IPS-18c (cell line): ENCODE measurements around the gene WSCD2.
"Not testable (repeated sequence)": the region's sequence is repeated elsewhere in the genome, so short reads cannot be mapped to it uniquely, and the experiment has no call there.

Source experiments
- H3K4me3 ChIP-seq: 2 replicates; pipeline ENCODE4 v1.7.0; 2013; ENCODE audit warnings: low read depth, mild to moderate bottlenecking, low read length, moderate library complexity; ENCODE audit not compliant: insufficient read depth
- H3K9me3 ChIP-seq: one replicate; pipeline ENCODE4 v1.6.1; 2013; ENCODE audit warnings: mild to moderate bottlenecking, low read length, moderate library complexity; ENCODE audit not compliant: control insufficient read depth, insufficient read depth

WSCD2 gene

GRCh38 chr12:108194585-108194984 is 65.5 kb downstream of the WSCD2 start:
- Histone ChIP-seq H3K4me3 (no peak overlapping the region), H3K9me3 (no peaks in the 10 kb centered on the region)

- no peaks in the 10 kb centered on the region for H3K9me3 ChIP-seq
- no peak overlapping the region for H3K4me3 ChIP-seq
These were observed 67.2 kb downstream of the WSCD2 start for GRCh38 chr12:108196319-108196718.

- Histone ChIP-seq H3K4me3 (no peak overlapping the region), H3K9me3 (no peaks in the 10 kb centered on the region)
These were observed 67.8 kb downstream of the WSCD2 start for GRCh38 chr12:108196921-108197320.

- no peaks in the 10 kb centered on the region for H3K9me3 ChIP-seq
These were observed 69.0 kb downstream of the WSCD2 start for GRCh38 chr12:108198043-108198442.

GRCh38 chr12:108199106-108199505 is 70.0 kb downstream of the WSCD2 start:
- H3K9me3 ChIP-seq = no peaks in the 10 kb centered on the region
- H3K4me3 ChIP-seq = no peak overlapping the region

More at GRCh38 chr12:108198043-108198442, 69.0 kb downstream of the WSCD2 start:
- no peak overlapping the region for H3K4me3 ChIP-seq

- no peak overlapping the region for H3K4me3 ChIP-seq
- H3K9me3 ChIP-seq = no peaks in the 10 kb centered on the region
These were observed 72.7 kb downstream of the WSCD2 start for GRCh38 chr12:108201808-108202207.

GRCh38 chr12:108204117-108204987 is 75.3 kb downstream of the WSCD2 start:
- Histone ChIP-seq H3K4me3 (no peak overlapping the region), H3K9me3 (no peaks in the 10 kb centered on the region)

GRCh38 chr12:108205864-108206263 is 76.8 kb downstream of the WSCD2 start:
- Histone ChIP-seq H3K9me3 (no peaks in the 10 kb centered on the region), H3K4me3 (no peak overlapping the region)

- no peak overlapping the region for H3K4me3 ChIP-seq
- H3K9me3 ChIP-seq = no peaks in the 10 kb centered on the region
These were observed 79.0 kb downstream of the WSCD2 start for GRCh38 chr12:108207791-108208730.

GRCh38 chr12:108210001-108210400 is 80.9 kb downstream of the WSCD2 start:
- Histone ChIP-seq H3K4me3 (no peak overlapping the region), H3K9me3 (no peaks in the 10 kb centered on the region)

- H3K9me3 ChIP-seq = no peaks in the 10 kb centered on the region
- no peak overlapping the region for H3K4me3 ChIP-seq
These were observed 82.1 kb downstream of the WSCD2 start for GRCh38 chr12:108211157-108211556.

- H3K9me3 ChIP-seq = no peaks in the 10 kb centered on the region
- H3K4me3 ChIP-seq = no peak overlapping the region
These were observed 84.9 kb downstream of the WSCD2 start for GRCh38 chr12:108213871-108214445.

- no peaks in the 10 kb centered on the region for H3K9me3 ChIP-seq
- no peak overlapping the region for H3K4me3 ChIP-seq
These were observed 85.4 kb downstream of the WSCD2 start for GRCh38 chr12:108214486-108214885.

- Histone ChIP-seq H3K4me3 (no peak overlapping the region), H3K9me3 (no peaks in the 10 kb centered on the region)
These were observed 86.4 kb downstream of the WSCD2 start for GRCh38 chr12:108215458-108215857.

GRCh38 chr12:108218921-108219320 is 89.8 kb downstream of the WSCD2 start:
- H3K9me3 ChIP-seq = no peaks in the 10 kb centered on the region
- no peak overlapping the region for H3K4me3 ChIP-seq

GRCh38 chr12:108225101-108225500 is 96.0 kb downstream of the WSCD2 start:
- not testable (repeated sequence) for H3K4me3 ChIP-seq, H3K9me3 ChIP-seq

GRCh38 chr12:108226866-108227265 is 97.8 kb downstream of the WSCD2 start:
- no peaks in the 10 kb centered on the region for H3K9me3 ChIP-seq
- no peak overlapping the region for H3K4me3 ChIP-seq
